Thyroid gland (tissue), 4 donors: Measurements from ENCODE around the gene PCBP4.

ENCODE experiments used
- CTCF ChIP-seq, 6 experiments: fragments of 200-600 bp in 3 of 6; fragments of 450-650 bp in 3 of 6; sonication (generic) in 3 of 6; IDR thresholded peaks; one replicate each; pipeline ENCODE4 v1.5.1; 2016 to 2019; ENCODE audit warnings: antibody characterized with exemption in 6 of 6, mild to moderate bottlenecking in 2 of 6, inconsistent platforms in 1 of 6, moderate library complexity in 1 of 6
- POLR2A ChIP-seq, 2 donors: fragments of 450-650 bp; IDR thresholded peaks; one replicate each; pipeline ENCODE4 v1.6.1; 2017; ENCODE audit warnings: antibody characterized with exemption in 2 of 2, mild to moderate bottlenecking in 2 of 2, moderate library complexity in 1 of 2

GRCh38 chr3:51937014-51937413 is 30.2 kb downstream of the PCBP4 start:
- TF ChIP-seq POLR2A (IDR thresholded peaks at IDR 0.05) = no peak
- TF ChIP-seq CTCF (IDR thresholded peaks at IDR 0.05) = no peak
